ENCODE data around the gene LPCAT1.

Gene LPCAT1

GRCh38 chr5:1419476-1420210 lies 104.1 kb downstream of the LPCAT1 start:
- no peak for DNase-seq

- DNase-seq: no peak
These were observed 104.9 kb downstream of the LPCAT1 start for GRCh38 chr5:1418921-1419280.

DNA sequence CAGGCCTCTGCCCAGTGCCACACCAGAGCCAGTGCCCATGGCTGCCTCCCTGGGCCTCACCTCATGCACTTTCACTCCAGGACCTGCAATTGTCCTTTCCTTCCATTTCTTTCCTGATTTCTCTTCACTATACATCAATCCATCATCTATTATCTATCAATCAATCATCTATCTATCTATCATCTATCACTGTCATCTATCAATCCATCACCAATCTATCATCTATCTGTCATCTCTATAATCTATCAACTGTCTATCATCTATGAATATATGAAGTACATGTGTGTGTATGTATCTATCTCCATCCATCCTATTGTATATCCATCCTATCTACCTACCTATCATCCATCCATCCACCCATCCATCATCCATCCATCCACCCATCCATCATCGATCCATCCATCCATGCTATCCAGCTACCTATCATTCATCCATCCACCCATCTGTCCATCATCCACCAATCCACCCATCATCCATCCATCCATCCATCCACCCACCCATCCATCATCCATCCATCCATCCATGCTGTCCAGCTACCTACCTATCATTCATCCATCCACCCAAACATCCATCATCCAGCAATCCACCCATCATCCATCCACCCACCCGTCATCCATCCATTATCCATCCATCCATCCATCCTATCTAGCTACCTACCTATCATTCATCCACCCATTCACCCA lies 105.4 kb downstream of the LPCAT1 start:
- no peak for DNase-seq

- DNase-seq: no peak
These were observed 106.1 kb downstream of the LPCAT1 start for GRCh38 chr5:1417586-1418225.

DNA sequence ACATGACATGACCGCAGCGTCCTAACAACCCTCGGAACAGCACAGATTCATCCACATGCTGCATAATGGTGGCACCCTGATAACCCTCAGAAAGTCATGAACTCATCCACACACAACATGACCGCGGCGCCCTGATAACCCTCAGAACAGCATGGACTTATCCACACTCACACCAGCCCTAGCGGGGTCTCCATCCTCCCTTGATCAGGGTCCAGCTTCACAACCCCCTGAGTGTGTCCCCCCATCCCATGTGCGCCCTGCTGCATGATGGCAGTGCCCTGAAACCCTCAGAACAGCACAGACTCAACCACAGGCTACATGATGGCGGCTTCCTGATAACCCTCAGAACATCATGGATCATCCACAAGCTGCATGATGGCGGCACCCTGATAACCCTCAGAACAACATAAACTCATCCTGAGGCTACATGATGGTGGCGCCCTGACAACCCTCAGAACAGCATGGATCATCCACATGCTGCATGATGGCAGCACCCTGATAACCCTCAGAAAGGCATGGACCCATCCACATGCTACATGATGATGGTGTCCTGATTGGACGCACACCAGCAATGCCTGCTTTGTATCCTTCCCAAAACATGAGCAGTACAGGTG lies 106.8 kb downstream of the LPCAT1 start:
- no peak for DNase-seq

GRCh38 chr5:1415626-1416360 lies 108.0 kb downstream of the LPCAT1 start:
- DNase-seq: no peak

- no peak for DNase-seq
These were observed 108.7 kb downstream of the LPCAT1 start for GRCh38 chr5:1415059-1415425.

- no peak for DNase-seq
These were observed 109.3 kb downstream of the LPCAT1 start for GRCh38 chr5:1414311-1415058.

- DNase-seq: no peak
These were observed 110.0 kb downstream of the LPCAT1 start for GRCh38 chr5:1413611-1414241.

- DNase-seq: no peak
These were observed 110.5 kb downstream of the LPCAT1 start for GRCh38 chr5:1413211-1413610.

DNA sequence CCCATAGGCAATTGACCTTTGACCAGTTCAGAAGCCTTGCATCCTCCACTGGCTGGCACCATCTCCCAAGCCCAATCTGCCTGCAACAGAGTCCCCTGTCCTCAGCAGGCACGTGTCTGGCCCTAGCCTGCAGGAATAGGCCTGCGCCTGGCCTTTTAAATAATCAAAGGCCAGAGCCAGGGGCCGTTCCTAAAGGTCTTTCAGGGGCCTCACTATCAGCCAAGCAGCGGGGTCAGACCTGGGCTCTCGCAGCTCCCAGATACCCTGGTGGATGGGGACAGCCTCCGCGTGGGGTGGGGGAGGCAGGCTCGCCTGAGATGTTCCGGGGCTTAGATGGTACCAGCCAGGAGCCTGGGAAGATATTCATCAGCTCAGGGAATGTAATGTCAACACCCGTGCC lies 111.1 kb downstream of the LPCAT1 start:
- no peak for DNase-seq

- no peak for DNase-seq
These were observed 111.6 kb downstream of the LPCAT1 start for GRCh38 chr5:1412163-1412562.
